A673 (cell line): ENCODE measurements around the gene URB1.

Experiments
- EZH2 ChIP-seq: fragments of 200-600 bp; sonication (generic); IDR thresholded peaks from 2 replicates; pipeline ENCODE4 v1.6.1; 2017; ENCODE audit warnings: borderline replicate concordance, low read depth, mild to moderate bottlenecking, mixed read lengths, antibody characterized with exemption, low read length; ENCODE audit not compliant: poor library complexity, severe bottlenecking
- TF ChIP-seq, protein P1 (sequence below): fragments of 300-800, 200-600 bp; sonication (generic); conservative IDR thresholded peaks from 2 replicates; pipeline ENCODE4 v1.5.1; 2017; ENCODE audit warnings: low read depth, mild to moderate bottlenecking, antibody characterized with exemption, low read length, moderate library complexity, mixed read lengths

DNA sequence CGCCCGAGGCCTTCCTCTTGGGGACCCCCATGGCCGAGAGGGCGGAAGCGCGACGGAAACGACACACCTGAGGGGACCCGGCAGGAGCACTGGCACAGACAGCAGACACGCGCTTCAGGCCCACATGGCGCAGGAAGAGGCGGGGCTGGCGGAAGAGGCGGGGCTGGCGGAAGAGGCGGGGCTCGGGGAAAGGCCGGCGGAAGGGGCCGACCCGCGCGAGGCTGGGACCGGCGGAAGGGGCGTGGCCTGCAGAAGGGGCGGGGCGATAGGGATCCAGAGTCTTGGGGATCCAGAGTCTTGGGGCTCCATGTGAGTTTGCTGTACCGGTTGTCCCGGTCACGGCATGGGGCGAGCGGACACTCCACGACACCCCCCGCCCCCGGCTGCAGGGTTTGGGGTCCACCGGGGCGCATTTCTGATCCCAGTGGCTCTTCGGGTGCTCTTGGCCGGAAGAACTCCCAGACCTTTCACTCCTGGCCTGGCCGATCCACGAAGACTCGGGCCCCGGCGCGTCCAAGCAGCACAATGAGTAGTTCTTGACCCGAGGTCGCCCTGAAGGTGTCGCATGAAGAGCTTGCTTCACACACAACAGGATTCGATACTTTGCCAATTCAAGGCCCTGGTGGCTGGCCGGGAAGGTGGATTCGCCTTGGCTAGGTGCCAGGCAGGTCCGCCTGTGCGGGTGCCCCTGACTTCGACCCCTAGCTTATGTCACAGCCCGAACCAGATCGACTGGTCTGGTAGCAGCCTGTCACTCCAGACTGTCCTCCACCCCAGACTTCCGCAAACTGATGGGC lies at the start of gene URB1:
- TF ChIP-seq, protein P1, sequence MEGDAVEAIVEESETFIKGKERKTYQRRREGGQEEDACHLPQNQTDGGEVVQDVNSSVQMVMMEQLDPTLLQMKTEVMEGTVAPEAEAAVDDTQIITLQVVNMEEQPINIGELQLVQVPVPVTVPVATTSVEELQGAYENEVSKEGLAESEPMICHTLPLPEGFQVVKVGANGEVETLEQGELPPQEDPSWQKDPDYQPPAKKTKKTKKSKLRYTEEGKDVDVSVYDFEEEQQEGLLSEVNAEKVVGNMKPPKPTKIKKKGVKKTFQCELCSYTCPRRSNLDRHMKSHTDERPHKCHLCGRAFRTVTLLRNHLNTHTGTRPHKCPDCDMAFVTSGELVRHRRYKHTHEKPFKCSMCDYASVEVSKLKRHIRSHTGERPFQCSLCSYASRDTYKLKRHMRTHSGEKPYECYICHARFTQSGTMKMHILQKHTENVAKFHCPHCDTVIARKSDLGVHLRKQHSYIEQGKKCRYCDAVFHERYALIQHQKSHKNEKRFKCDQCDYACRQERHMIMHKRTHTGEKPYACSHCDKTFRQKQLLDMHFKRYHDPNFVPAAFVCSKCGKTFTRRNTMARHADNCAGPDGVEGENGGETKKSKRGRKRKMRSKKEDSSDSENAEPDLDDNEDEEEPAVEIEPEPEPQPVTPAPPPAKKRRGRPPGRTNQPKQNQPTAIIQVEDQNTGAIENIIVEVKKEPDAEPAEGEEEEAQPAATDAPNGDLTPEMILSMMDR: no peak
- TF ChIP-seq EZH2: no peak
